ENCODE measurements around the gene PCBD1.

Gene PCBD1

DNA sequence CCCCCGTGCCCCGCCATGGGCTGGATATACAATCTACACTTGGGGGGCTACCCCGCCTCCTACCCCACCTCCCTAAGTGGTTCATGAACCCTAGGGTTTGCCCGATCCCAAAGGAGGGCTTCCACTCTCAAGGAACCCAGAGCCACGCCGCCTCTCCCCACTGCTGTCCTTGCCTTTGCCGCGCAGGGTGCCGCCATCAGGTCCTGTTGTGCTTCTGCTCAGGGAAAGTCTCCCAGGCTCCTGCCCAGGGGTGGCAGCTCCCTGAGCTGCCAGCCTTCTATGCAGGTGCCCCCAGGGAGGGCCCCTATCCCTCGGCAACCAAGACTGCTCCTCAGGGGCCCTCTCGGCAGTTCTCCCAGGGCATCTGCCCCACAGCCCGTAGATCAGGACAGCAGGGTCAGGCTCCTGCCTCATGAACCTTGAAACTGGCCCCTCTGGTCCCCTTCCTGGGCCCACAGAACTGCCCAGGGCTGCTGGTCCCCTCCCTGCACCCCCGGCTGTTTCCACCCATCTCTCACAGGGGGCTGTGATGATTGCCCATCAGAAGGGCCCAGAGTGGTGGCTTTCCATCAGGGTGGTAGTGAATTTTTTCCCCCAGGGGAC is 13.0 kb upstream of the PCBD1 start:
- no peak for DNase-seq

DNA sequence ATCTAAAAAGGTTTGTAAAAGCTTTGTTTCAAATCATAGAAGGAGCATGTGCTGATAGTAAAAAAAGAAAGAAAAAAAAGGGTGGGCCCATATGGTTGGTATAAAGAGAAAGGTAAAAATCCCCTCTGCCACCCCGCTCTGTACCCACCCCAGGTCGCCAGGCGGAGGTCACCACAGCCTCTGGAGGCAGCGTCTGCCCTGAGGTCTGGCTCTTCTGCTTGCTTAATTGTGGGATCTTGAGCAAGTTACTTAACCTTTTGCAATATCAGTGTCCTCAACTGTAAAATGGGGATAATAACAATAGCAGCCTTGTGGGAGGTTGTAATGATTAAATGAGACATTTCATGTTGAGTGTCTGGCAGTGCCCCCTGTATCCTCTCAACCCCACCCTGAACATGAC is 10.7 kb upstream of the PCBD1 start:
- DNase-seq = no peak

DNA sequence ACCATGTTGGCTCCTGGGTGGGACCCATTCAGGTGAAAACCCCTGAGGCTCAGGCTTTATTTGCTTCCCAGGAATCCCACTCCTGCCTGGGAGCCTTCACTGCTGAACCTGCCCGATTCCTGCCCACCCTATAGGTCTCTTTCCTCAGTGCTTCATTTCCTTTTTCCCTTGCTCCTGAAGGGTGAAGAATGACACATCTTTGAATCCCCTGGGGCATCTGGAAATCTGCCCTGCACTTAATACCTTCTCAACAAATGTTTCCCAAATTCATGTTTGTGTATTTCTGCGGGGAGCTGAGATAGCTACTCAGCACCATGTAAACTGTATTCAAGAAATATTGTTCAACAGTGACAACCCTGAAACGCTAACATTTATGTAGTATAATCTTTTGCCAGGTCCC is 10.3 kb upstream of the PCBD1 start:
- no peak for DNase-seq

DNA sequence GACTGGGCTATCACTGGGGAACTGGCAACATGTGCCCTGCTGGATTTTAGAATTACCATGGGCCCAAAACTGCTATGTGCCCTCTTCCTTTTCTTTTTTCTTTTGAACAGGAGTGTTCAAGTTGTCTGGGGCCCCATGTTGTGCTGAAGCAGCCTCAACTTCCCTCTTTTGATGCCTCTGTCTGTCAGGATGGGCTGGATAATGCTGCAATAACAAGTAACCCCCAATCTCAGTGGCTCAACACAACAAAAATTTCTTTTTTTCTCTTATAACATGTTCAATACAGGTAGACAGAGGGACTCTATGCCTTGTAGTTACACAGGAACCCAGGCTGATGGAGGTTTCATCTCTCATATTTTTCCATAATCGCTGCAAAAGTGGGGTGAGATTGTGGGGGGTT is 8.2 kb upstream of the PCBD1 start:
- no peak for DNase-seq

DNA sequence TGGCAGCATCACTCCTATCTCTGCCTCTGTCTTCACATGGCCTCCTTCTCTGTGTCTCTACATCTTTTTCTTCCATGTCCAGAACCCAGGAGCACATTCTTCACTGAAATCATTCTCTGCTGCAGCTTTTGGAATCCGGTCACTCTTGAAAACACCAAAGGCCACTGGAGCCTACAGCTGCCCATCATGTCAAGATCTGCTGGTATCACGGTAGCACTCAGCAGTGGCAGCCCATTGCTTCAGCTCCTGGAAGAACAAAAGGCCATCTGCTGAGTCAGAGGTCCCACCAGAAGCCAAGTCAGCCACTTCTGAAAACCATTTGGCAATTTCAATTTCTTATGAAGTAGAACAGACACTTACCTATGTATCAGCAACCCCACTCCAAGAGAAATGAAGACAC is 6.1 kb upstream of the PCBD1 start:
- no peak for DNase-seq

DNA sequence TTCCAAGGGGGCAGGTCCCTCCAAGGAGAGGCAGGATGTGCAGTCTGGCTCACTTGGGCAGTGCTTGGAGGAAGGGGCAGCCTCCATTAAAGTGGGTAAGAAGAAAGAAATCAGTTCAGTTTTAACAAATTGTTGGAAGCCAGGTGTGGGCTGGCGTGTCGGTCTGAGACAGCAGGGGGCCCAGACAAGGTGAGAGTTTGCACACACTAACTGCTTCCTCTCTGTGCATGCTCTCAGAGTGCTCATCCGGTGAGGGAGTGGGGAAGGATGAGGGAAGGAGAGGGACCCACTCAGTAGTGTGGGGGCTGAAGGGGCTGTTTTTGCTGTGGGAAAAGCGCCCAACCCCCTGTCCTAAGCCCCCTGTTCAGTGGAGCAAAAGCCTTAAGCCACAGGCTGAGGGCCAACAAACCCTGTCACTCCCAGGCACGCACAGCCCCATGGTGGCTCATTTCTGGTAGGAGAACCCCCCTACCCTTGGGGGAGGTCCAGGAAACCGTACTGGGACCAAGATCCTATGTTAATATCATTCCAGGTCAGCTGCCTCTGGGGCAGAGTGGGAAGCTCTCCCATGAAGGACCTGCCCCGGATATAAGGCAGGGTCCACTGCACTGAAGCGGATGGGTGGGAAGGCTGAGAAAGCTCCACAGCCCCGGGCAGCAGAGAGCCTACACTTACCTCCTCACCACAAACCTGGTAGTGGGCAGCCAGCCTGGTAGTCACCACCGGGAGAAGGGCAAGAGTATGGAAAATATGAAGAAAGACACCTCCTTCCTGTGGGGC is 5.1 kb upstream of the PCBD1 start:
- DNase-seq = no peak

DNA sequence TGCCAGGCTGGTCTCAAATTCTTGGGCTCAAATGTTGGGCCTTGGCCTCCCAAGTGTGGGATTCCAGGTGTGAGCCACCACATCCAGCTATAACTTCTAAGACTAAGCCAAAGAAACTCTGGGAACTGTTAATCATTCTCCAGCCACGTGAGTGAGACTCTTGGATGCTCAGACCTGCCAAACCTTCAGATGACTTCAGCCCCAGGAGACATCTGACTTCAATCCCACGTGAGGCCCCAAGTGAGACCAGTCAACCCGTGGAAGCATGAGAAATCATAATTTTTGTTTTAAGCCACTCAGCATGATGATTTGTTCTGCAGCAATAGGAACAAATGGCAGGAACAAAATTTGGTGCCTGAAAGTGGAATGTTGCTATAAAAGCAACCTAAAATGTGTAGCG is 4.3 kb upstream of the PCBD1 start:
- no peak for DNase-seq

DNA sequence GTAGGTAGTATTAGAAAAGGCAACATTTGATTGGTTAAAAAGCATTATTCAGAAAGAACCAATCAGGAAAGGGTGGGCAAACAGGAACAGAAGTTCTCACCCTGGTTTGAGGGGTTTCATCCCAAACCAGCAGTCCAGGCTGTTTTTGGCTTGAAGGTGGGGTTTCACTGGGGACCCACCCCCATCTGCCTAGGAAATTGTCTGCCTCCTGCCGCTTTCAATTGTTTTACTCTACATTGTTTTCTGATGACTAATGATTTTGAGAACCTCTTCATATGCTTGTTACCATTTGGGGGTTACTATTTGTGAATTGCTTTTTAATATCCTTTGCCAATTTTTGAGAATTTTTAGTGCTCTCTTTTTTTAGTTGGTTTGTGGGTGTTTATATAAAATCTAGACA is 3.3 kb upstream of the PCBD1 start:
- DNase-seq = no peak

DNA sequence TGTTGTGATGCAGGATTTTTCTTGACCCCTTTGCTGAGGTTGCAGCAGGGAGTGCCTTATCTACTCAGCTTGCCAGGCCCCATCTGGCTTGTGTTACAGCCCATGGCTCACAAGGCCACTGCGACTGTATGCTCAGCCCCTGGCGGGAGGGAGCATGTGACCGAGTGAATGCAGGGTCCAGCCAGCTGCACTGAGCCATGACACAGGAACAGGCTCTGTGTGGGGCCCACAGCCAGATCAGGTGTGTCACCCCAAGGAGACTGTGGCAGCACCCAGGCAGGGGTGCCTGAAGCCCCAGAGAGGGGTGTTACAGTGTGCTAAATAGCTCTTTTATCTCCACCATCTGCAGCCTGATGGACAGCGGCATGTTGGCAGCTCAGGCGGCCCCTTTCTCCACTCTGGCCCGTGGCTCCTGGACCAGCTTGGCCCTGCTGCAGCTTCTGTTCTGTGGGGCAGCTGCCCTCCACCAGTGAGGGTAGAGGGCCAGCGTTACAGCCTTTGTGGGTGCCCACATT is 2.6 kb upstream of the PCBD1 start:
- peak; percentile 69 for DNase-seq

DNA sequence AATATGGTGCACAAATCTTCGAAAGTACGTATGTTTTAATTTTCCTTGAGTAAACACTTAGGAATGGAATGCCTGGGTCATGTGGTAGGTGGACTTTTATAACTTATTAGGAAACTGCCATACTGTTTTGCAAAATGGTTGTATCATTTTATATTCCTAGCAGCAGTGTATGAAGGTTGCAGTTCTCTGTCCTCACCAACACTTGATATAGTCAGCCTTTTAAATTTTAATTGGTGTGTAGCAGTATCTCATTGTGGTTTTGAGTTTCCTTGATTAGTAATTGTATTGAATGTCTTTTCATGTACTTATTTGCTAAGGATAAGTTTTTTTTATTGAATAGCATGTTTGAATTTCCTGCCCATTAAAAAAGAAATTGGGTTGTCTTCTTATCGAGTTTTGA is 926 bp upstream of the PCBD1 start:
- DNase-seq = no peak

DNA sequence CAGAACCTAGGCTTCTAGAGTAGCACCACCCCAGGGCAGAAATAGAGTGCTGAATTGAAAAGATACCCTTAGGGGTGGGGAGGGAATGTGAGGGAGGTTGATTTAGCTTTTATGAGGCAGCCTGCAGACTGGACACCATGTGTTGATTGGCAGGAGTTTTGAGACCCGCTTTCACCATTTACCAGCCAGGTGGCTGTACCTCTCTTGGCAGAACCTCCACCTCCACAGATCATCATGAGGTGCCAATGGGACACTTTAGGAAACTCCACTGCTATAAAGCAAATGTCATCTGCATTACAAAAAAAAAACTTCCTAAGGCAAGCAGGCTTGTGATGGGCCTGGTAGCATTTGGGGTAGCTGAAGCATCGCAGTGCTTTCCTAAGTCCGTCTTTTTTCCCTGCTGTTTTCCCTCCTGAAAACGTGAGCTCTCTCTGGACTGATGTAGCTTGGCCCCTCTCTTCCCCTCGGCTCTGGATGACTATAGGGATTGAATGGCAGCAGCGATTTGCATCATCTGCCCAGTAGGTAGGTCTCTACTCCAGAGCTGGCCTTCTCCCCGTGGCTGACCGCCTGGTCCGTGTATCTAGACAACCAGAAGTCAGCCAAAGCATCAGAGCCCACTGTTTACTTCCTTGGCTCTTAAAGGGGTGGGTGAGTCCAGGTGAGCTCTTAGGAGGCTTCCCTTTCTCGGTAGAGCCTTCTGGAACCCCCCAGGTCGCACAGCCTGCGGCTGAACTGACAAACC is 1.3 kb downstream of the PCBD1 start:
- peak; percentile 23 for DNase-seq

DNA sequence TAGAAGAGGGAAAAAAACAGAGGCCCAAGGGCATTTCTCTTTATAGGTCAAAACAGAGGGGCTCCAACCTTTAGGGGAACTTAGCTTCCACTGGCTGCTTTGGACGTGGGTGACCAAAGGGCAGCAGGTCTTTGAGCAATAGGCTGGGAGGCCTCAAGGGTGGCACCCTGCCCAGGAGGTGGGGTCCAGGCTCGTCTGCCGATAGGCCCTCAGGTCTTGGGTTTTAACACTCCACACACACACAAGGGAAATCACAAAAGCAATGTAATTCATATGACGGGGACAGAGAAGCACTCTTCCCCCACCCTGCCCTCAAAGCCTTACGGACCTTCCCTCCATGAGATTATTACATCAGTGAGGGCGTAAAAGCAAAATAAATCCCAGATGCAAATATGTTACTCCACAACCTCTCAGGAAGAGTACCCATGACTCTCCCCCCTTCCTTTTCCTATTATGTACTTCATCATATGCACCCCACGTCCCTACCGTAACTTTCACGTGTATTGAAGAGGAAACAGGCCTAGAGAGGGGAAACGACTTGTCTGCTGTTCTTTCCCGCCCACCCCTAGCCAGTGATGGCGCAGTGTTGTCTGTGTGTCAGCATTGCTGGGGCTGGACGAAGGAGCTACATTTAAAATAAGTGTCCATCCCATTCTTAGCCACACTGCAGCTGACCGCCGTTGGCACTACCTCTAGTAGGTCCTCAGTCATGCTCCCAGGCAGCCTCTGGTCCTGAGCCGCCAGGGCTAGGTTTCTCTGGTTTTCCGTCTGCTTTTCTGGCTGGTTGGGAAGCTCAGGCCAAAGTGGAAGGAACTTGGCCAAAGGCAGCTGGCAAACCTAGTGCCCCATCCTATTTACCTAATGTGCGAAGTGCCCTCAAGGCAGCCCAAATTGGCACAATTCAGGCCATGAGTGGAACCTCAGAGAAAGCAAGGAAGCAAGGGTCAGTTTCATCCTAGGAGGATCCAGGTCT is 2.1 kb downstream of the PCBD1 start:
- DNase-seq = no peak

DNA sequence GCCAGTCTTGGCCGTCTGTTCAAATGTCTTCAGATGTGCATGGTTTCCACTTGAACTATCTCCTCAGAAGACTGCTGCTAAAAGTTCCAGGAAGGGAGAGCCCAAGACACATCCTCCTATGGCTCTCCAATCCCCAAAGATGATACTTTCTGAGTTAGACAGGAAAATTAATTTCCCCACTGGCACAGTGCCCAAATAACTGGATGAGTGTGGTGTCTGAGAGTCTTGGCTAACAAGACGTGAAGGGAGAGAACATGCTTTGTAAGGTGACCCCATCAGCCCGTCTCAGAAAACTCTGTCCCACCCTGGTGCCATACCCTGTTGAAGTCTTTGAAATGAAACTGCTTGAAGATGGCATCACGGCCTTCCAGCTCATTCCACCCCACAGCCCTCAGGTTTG is 2.9 kb downstream of the PCBD1 start:
- no peak for DNase-seq

DNA sequence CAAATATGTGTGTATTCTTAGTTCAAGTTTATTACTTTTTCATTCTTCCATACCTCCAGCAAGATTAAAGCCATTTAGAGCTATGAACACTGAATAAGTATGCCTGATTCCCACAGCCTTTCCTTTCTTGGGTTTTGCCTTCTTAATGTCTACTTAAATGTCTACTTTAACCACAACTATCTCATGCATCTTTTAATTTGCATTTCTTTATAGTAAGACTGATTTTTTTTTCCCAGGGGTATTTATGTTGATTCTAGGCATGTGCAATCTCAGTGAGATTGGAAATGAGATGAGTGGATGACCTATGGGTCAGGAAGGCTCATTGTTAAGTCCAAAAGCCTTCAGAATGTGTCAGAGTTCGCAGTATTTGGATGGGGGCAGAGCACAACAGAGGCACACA is 3.6 kb downstream of the PCBD1 start:
- DNase-seq = no peak

DNA sequence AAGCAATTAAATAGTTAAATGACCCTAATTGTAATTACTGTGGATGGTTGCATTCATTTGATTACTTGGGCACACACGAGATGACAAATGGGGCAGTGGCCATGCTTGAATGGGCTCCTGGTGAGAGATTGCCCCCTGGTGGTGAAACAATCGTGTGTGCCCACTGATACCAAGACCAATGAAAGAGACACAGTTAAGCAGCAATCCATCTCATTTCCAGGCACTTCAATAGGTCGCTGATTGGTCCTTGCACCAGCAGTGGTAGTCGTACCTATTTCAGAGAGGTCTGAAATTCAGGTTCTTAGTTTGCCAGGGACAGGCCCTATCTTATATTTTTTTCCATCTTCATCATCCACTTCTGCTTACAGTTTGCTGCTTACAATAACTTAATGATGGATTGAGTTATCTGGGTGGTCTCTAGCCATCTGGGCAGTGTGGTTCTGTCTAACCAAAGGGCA is 8.3 kb downstream of the PCBD1 start:
- peak; percentile 94 for DNase-seq

DNA sequence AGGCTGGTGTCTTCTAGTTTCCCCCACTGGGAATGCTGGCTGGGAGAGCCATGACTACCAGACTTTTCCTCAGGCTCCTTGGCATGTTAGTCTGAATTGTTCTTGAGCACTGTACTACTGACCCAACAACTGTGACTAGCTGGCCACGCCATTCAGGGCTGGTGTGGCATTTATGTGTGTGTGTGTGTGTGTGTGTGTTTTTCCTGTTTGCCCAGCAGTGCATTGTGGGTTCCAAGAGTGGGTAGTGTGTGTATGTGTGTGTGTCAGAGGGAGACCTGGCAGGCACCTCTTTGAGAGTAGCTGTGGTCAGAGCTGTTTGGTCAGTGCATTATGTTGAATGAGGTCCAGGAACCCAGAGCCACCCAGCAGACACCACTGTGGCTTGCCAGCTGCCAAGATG is 9.2 kb downstream of the PCBD1 start:
- DNase-seq = no peak

DNA sequence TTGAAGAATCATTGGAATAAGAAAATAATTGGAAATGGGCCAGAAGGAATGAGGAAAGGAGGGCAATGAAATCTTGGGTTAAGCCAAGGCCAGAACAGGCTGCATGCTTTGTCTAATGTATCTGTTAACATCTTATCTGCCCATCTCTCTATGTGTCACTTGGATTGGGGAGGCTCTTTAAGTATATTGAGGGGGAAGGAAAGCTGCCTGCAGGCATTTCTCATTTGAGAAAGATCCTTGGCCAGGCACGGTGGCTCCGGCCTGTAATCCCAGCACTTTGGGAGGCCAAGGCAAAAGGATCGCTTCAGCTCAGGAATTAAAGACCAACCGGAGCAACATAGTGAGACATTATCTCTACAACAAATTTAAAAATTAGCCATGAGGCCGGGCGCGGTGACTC is 14.3 kb downstream of the PCBD1 start:
- no peak for DNase-seq

DNA sequence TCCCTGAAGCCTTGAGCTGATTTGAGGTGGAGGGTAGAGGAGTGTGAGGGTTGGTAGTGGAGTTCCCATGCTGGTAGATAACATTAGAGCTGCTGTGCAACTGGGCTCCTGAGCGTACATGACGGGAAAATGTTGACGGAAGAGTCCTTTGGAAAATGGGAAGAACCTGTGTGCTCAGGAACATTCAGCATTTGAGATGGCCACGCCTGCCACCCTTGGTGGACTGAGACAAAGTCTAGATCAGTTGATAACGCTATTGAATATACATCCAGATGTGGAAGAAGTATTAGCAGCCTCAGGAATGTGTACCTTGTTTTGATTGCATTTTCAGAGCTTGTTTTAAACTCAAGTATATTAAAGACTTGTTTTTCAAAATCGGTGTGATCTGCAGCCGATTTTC is 16.1 kb downstream of the PCBD1 start:
- no peak for DNase-seq

DNA sequence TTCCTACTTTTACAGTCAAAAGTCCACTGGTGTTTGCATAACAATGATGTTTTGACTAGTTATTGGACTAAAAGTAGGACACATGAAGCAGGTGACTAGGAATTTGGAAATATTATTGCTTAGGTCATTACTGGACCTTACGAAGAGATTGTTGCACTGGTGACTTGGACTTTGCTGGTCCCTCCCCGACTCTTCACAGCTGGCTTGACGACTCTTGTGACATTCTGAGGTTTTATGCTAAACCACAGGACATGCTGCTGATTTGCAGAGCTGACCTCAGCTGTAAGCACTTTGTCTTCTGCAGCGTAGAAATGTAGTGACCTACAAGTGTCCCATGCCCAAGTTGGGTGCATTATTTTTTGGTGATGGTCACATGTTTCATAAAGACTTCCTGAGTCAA is 21.9 kb downstream of the PCBD1 start:
- DNase-seq = no peak

DNA sequence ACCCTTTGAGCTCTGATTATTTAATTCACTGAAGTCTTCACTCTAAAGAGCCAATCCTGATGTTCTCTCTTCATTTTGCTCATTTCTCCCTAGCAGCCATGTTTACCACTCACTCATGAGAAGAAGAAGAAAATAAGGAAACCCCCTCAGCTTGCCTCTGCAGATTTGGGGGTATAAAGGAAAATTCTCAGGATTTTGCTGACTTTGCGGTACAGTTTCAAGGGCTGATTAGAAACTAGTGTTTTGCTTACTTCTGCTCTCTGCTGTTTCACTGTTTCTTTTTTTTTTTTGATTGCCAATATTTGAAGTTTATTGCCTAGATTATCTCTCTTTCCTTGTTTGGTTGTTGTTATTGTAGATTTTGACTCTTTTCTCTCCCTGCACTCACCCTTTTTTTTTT is 23.4 kb downstream of the PCBD1 start:
- no peak for DNase-seq

DNA sequence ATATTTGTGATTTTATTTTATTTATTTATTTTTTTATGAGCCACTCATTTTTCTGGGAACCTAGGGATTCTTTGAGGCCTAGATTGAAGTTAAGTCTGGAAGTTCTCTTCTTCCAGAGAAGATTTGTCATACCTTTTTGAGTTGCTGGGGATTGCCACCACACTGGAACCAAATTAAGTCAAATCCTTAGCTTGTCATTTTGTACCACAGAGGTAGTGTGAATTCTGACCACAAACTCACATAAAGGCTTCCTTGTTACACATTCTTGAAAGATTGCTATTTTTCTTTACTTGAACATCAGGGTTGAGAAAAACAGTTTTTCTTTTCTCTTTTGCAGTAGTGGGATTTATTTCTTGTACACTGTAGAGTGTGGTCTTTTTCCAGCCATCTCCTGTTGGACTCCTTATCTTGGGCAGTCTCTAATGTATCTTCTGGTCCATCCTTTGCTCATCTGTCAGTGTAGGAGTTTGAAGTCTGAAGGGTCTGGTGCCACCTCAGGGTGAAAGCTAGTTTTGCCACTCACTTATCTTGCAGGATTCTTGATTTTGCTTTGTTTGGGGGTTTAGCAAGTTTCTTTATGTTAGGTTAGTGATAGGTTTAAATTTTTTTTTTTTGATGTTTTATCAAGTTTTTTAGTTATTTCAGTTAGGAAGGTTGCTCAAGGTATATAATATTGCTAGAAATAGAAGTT is 24.8 kb downstream of the PCBD1 start:
- DNase-seq = no peak
